Astrocyte (in vitro differentiated cells and primary cell): ENCODE data around the gene CHAT. TPM values are rescaled to one million over a fixed set of nuclear protein-coding genes. Genes with fewer than 3 reads are reported as not detected.
"Not testable (repeated sequence)": the region's sequence is repeated elsewhere in the genome, so short reads cannot be mapped to it uniquely, and the experiment has no call there.

Source experiments
- DNase-seq: peaks from one replicate; pipeline ENCODE4 v3.0.0-alpha.2; 2010; ENCODE audit warnings: low read depth
- FAIRE-seq: peaks from 2 replicates; lab custom pipeline; 2011; peaks lifted over from hg19 to GRCh38; lab: Jason Lieb, UNC
- H2AFZ ChIP-seq: 2 replicates; pipeline ENCODE4 v1.6.0; 2012; ENCODE audit warnings: low read depth, low read length, inconsistent platforms
- H3K27ac ChIP-seq: 2 replicates; pipeline ENCODE4 v1.5.1; 2011; ENCODE audit warnings: low read depth, low read length, inconsistent platforms
- H3K27me3 ChIP-seq: 2 replicates; pipeline ENCODE4 v1.6.0; 2011; ENCODE audit warnings: low read length, inconsistent platforms; ENCODE audit not compliant: insufficient read depth
- H3K36me3 ChIP-seq: 2 replicates; pipeline ENCODE4 v1.5.1; 2011; ENCODE audit warnings: low read length, inconsistent platforms; ENCODE audit not compliant: insufficient read depth
- H3K4me1 ChIP-seq: 2 replicates; pipeline ENCODE4 v1.5.1; 2011; ENCODE audit warnings: low read length, inconsistent platforms; ENCODE audit not compliant: insufficient read depth
- H3K4me2 ChIP-seq: 2 replicates; pipeline ENCODE4 v1.6.0; 2012; ENCODE audit warnings: low read length, inconsistent platforms
- H3K4me3 ChIP-seq: 2 replicates; pipeline ENCODE4 v1.5.1; 2011; ENCODE audit warnings: low read depth, mild to moderate bottlenecking, low read length, inconsistent platforms; ENCODE audit not compliant: insufficient read depth
- H3K79me2 ChIP-seq: 2 replicates; pipeline ENCODE4 v1.6.0; 2012; ENCODE audit warnings: mild to moderate bottlenecking, low read length, inconsistent platforms; ENCODE audit not compliant: insufficient read depth
- H3K9ac ChIP-seq: 2 replicates; pipeline ENCODE4 v1.6.0; 2012; ENCODE audit warnings: mild to moderate bottlenecking, low read length, inconsistent platforms
- H3K9me3 ChIP-seq: 2 replicates; pipeline ENCODE4 v1.5.1; 2012; ENCODE audit warnings: low read depth, mild to moderate bottlenecking, low read length, inconsistent platforms; ENCODE audit not compliant: insufficient read depth
- H4K20me1 ChIP-seq: 2 replicates; pipeline ENCODE4 v1.6.0; 2012; ENCODE audit warnings: low read length, inconsistent platforms; ENCODE audit not compliant: insufficient read depth
- H3K27ac Mint-ChIP-seq: one replicate; pipeline ENCODE4 v1.8.0; 2021; ENCODE audit warnings: mild to moderate bottlenecking, mixed read lengths; ENCODE audit not compliant: unreplicated experiment
- H3K27me3 Mint-ChIP-seq: one replicate; pipeline ENCODE4 v1.8.0; 2021; ENCODE audit warnings: low read depth, mixed read lengths; ENCODE audit not compliant: unreplicated experiment
- H3K36me3 Mint-ChIP-seq: one replicate; pipeline ENCODE4 v1.8.0; 2021; ENCODE audit warnings: low read depth, mixed read lengths; ENCODE audit not compliant: unreplicated experiment
- H3K4me1 Mint-ChIP-seq: one replicate; pipeline ENCODE4 v1.8.0; 2021; ENCODE audit warnings: low read depth, mixed read lengths; ENCODE audit not compliant: unreplicated experiment
- H3K4me3 Mint-ChIP-seq: one replicate; pipeline ENCODE4 v1.8.0; 2021; ENCODE audit warnings: mild to moderate bottlenecking, moderate library complexity, mixed read lengths; ENCODE audit not compliant: unreplicated experiment
- H3K9me3 Mint-ChIP-seq: one replicate; pipeline ENCODE4 v1.8.0; 2021; ENCODE audit warnings: mild to moderate bottlenecking, mixed read lengths; ENCODE audit not compliant: unreplicated experiment
- EZH2 ChIP-seq: IDR thresholded peaks from 2 replicates; pipeline ENCODE4 v1.6.1; 2012; ENCODE audit warnings: mild to moderate bottlenecking, low read length, inconsistent platforms; ENCODE audit not compliant: insufficient read depth
- total RNA-seq: library from RNA; stranded (reverse); gene quantifications from 2 replicates; pipeline ENCODE4 v1.2.1, GENCODE V29; 2021
- TF ChIP-seq, protein P1 (sequence below): IDR thresholded peaks from 2 replicates; pipeline ENCODE4 v1.5.1; 2011; ENCODE audit warnings: low read depth, mild to moderate bottlenecking, inconsistent platforms, low read length, moderate library complexity; ENCODE audit not compliant: insufficient read depth

CHAT gene
- total RNA-seq, 1 donor from 2014 or later: 1.00 TPM

DNA sequence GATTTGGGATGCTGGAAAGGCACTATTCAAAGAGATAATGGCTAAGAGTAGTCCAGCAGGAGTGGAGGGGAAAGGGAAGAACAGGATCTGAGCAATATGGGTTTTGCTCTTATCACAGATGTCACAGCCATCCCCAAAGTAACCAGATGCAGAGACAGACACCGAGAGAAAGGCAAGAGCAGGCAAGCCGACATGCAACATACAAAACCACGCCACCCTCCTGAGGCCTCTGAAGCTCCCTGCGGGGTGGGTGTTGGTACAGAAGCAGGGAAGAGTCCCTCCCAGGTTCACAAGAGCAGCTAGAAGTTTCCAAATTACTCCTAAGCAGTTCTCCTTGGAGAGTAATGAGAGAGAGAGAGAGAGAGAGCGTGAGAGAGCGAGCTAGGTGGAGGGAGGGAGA, 54.8 kb downstream of the CHAT start:
- H3K9me3 ChIP-seq: no peaks in the 10 kb centered on the region
- H3K27me3 Mint-ChIP-seq: peaks cover 62% of the 10 kb centered on the region
- no peaks in the 10 kb centered on the region for H3K36me3 ChIP-seq
- no peak overlapping the region for H3K4me3 Mint-ChIP-seq
- peaks cover 3% of the 10 kb centered on the region for H3K9me3 Mint-ChIP-seq
- H3K9ac ChIP-seq: no peak overlapping the region
- no peaks in the 10 kb centered on the region for H3K4me1 Mint-ChIP-seq
- no peak for TF ChIP-seq EZH2
- TF ChIP-seq, protein P1, sequence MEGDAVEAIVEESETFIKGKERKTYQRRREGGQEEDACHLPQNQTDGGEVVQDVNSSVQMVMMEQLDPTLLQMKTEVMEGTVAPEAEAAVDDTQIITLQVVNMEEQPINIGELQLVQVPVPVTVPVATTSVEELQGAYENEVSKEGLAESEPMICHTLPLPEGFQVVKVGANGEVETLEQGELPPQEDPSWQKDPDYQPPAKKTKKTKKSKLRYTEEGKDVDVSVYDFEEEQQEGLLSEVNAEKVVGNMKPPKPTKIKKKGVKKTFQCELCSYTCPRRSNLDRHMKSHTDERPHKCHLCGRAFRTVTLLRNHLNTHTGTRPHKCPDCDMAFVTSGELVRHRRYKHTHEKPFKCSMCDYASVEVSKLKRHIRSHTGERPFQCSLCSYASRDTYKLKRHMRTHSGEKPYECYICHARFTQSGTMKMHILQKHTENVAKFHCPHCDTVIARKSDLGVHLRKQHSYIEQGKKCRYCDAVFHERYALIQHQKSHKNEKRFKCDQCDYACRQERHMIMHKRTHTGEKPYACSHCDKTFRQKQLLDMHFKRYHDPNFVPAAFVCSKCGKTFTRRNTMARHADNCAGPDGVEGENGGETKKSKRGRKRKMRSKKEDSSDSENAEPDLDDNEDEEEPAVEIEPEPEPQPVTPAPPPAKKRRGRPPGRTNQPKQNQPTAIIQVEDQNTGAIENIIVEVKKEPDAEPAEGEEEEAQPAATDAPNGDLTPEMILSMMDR: no peak
- H3K27ac Mint-ChIP-seq: no peak overlapping the region
- H3K4me3 ChIP-seq: no peak overlapping the region
- H3K27me3 ChIP-seq: peaks cover 5% of the 10 kb centered on the region
- H2AFZ ChIP-seq: no peak overlapping the region
- no peaks in the 10 kb centered on the region for H4K20me1 ChIP-seq
- H3K27ac ChIP-seq: no peak overlapping the region
- no peaks in the 10 kb centered on the region for H3K79me2 ChIP-seq
- H3K4me1 ChIP-seq: no peaks in the 10 kb centered on the region
- FAIRE-seq: no peak
- no peak overlapping the region for H3K4me2 ChIP-seq
- no peak for DNase-seq
- no peaks in the 10 kb centered on the region for H3K36me3 Mint-ChIP-seq

- H3K4me1 ChIP-seq: no peaks in the 10 kb centered on the region
- H3K4me1 Mint-ChIP-seq: no peaks in the 10 kb centered on the region
- no peaks in the 10 kb centered on the region for H4K20me1 ChIP-seq
- no peak overlapping the region for H3K27ac ChIP-seq
- H3K9me3 Mint-ChIP-seq: peaks cover 14% of the 10 kb centered on the region
- peak overlapping the region; percentile 69 for H2AFZ ChIP-seq
- H3K27me3 ChIP-seq: peaks cover 14% of the 10 kb centered on the region
- H3K4me3 ChIP-seq: peak overlapping the region; percentile 47
- H3K9me3 ChIP-seq: peaks cover 3% of the 10 kb centered on the region
- no peaks in the 10 kb centered on the region for H3K36me3 Mint-ChIP-seq
- H3K27ac Mint-ChIP-seq: no peak overlapping the region
- peak overlapping the region; percentile 75 for H3K4me2 ChIP-seq
- no peak overlapping the region for H3K9ac ChIP-seq
- no peak overlapping the region for H3K4me3 Mint-ChIP-seq
- TF ChIP-seq, protein P1: no peak
- TF ChIP-seq EZH2: no peak
- FAIRE-seq (no peak), DNase-seq (no peak)
- peaks cover 66% of the 10 kb centered on the region for H3K27me3 Mint-ChIP-seq
- no peaks in the 10 kb centered on the region for H3K79me2 ChIP-seq
- no peaks in the 10 kb centered on the region for H3K36me3 ChIP-seq
Measured at GRCh38 chr10:49678827-49679479, 65.1 kb downstream of the CHAT start.

GRCh38 chr10:49679480-49679893, 65.7 kb downstream of the CHAT start, which contains the start of gene C10orf53:
Gene C10orf53, plus strand, starts transcription at chr10:49679651. Its CDS starts 47 bp downstream, at chr10:49679698.
- H3K36me3 Mint-ChIP-seq: no peaks in the 10 kb centered on the region
- TF ChIP-seq, protein P1: no peak
- no peak for TF ChIP-seq EZH2
- peak within 1 kb of the TSS; percentile 69 for H2AFZ ChIP-seq
- no peaks in the 10 kb centered on the region for H3K79me2 ChIP-seq
- H3K4me3 Mint-ChIP-seq: no peak within 1 kb of the TSS
- H3K9me3 ChIP-seq: peaks cover 3% of the 10 kb centered on the region
- peaks cover 14% of the 10 kb centered on the region for H3K9me3 Mint-ChIP-seq
- no peaks in the 10 kb centered on the region for H3K4me1 Mint-ChIP-seq
- no peaks in the 10 kb centered on the region for H4K20me1 ChIP-seq
- peak within 1 kb of the TSS; percentile 47 for H3K4me3 ChIP-seq
- peaks cover 14% of the 10 kb centered on the region for H3K27me3 ChIP-seq
- H3K27ac Mint-ChIP-seq: no peak within 1 kb of the TSS
- DNase-seq: peak; percentile 12
- no peaks in the 10 kb centered on the region for H3K36me3 ChIP-seq
- H3K27me3 Mint-ChIP-seq: peaks cover 61% of the 10 kb centered on the region
- H3K9ac ChIP-seq: no peak within 1 kb of the TSS
- H3K27ac ChIP-seq: no peak within 1 kb of the TSS
- peak within 1 kb of the TSS; percentile 75 for H3K4me2 ChIP-seq
- no peaks in the 10 kb centered on the region for H3K4me1 ChIP-seq
- FAIRE-seq: no peak

GRCh38 chr10:49682449-49682848, 68.6 kb downstream of the CHAT start:
- H4K20me1 ChIP-seq, H3K79me2 ChIP-seq, H3K4me1 ChIP-seq, H3K27ac Mint-ChIP-seq, FAIRE-seq, H3K4me1 Mint-ChIP-seq, H3K27me3 ChIP-seq, H3K36me3 ChIP-seq, H3K4me3 ChIP-seq, DNase-seq, H3K4me2 ChIP-seq, H3K9ac ChIP-seq, H2AFZ ChIP-seq, H3K27ac ChIP-seq, H3K36me3 Mint-ChIP-seq, H3K4me3 Mint-ChIP-seq, H3K9me3 ChIP-seq: not testable (repeated sequence)
- Mint-ChIP-seq H3K27me3 (peaks cover 42% of the 10 kb centered on the region), H3K9me3 (peaks cover 18% of the 10 kb centered on the region)
